SK-N-SH (cell line): ENCODE data around the gene KCNT1. TPM values are rescaled to one million over a fixed set of nuclear protein-coding genes. Genes with fewer than 3 reads are reported as not detected.

ENCODE experiments used
- CTCF ChIA-PET: fragments of 300-600, 350-600 bp; formaldehyde crosslinking; extraction: SDS; loops from one replicate; lab custom pipeline; 2021; lab: Yijun Ruan, JAX
- POLR2A ChIA-PET: fragments of 350-600 bp; sonication (Branson Sonifier 250); formaldehyde crosslinking; extraction: SDS; loops from one replicate; lab custom pipeline; 2020; ENCODE audit warnings: antibody characterized with exemption, inconsistent platforms; lab: Yijun Ruan, JAX
- DNase-seq: peaks from one replicate; pipeline ENCODE4 v3.0.0; 2012
- H2AFZ ChIP-seq: fragments of 200-600 bp; sonication (generic); 2 replicates; pipeline ENCODE4 v1.8.1; 2016; ENCODE audit warnings: antibody characterized with exemption, mild to moderate bottlenecking, low read depth
- H3F3A ChIP-seq: fragments of 200-600 bp; sonication (generic); replicated peaks from 2 replicates; pipeline ENCODE3; 2016; ENCODE audit warnings: antibody characterized with exemption, mild to moderate bottlenecking; ENCODE audit not compliant: insufficient read depth
- H3K27ac ChIP-seq, 2 experiments: fragments of 200-500 bp in 1 of 2; fragments of 200-600 bp in 1 of 2; sonication (Bioruptor generic) in 1 of 2; sonication (generic), shearing (Covaris generic) in 1 of 2; 2 replicates each; pipeline versions ENCODE4 v1.5.1 to v1.6.1; 2014 to 2016; ENCODE audit warnings: low read depth in 2 of 2, inconsistent platforms in 1 of 2, low read length in 1 of 2, mild to moderate bottlenecking in 1 of 2, mixed read lengths in 1 of 2
- H3K27me3 ChIP-seq: fragments of 200-600 bp; sonication (generic), shearing (Covaris generic); 2 replicates; pipeline ENCODE4 v1.6.1; 2016; ENCODE audit warnings: mixed run types; ENCODE audit not compliant: insufficient read depth
- H3K36me3 ChIP-seq, 2 experiments: fragments of 200-500 bp in 1 of 2; fragments of 200-600 bp in 1 of 2; sonication (Bioruptor generic) in 1 of 2; sonication (generic) in 1 of 2; replicated peaks in 1 of 2; 2 replicates each; pipeline versions ENCODE3 to v1.5.1; 2014 to 2016; ENCODE audit warnings: low read length in 1 of 2, mild to moderate bottlenecking in 1 of 2; ENCODE audit not compliant: insufficient read depth in 2 of 2, control insufficient read depth in 1 of 2
- H3K4me1 ChIP-seq, 2 experiments: fragments of 200-500 bp in 1 of 2; fragments of 200-600 bp in 1 of 2; sonication (Bioruptor generic) in 1 of 2; sonication (generic), shearing (Covaris generic) in 1 of 2; 2 replicates each; pipeline versions ENCODE4 v1.5.1 to v1.6.1; 2014 to 2016; ENCODE audit warnings: low read depth in 1 of 2, low read length in 1 of 2, mixed run types in 1 of 2; ENCODE audit not compliant: insufficient read depth in 2 of 2, control insufficient read depth in 1 of 2
- H3K4me2 ChIP-seq: fragments of 200-600 bp; sonication (generic), shearing (Covaris generic); 2 replicates; pipeline ENCODE4 v1.6.1; 2017; ENCODE audit warnings: mixed run types
- H3K4me3 ChIP-seq, 2 experiments: fragments of 200-500 bp in 1 of 2; fragments of 200-600 bp in 1 of 2; sonication (Bioruptor generic) in 1 of 2; sonication (generic), shearing (Covaris generic) in 1 of 2; 2 replicates each; pipeline versions ENCODE4 v1.5.1 to v1.8.1; 2014 to 2016; ENCODE audit warnings: low read depth in 2 of 2, inconsistent platforms in 1 of 2, low read length in 1 of 2, mild to moderate bottlenecking in 1 of 2, mixed read lengths in 1 of 2, moderate library complexity in 1 of 2
- H3K79me2 ChIP-seq: fragments of 200-600 bp; sonication (generic); 2 replicates; pipeline ENCODE4 v1.8.1; 2017; ENCODE audit warnings: mild to moderate bottlenecking; ENCODE audit not compliant: insufficient read depth
- H3K9ac ChIP-seq: fragments of 200-600 bp; sonication (generic); 2 replicates; pipeline ENCODE4 v1.6.1; 2017; ENCODE audit warnings: mixed run types
- H3K9me2 ChIP-seq: fragments of 200-600 bp; sonication (generic); 2 replicates; pipeline ENCODE4 v1.6.1; 2017; ENCODE audit warnings: mixed run types
- H3K9me3 ChIP-seq: fragments of 200-600 bp; sonication (generic); 2 replicates; pipeline ENCODE4 v1.6.1; 2017; ENCODE audit warnings: mixed run types, mild to moderate bottlenecking, moderate library complexity
- H4K20me1 ChIP-seq: fragments of 200-600 bp; sonication (generic); 2 replicates; pipeline ENCODE4 v1.6.1; 2017; ENCODE audit warnings: mild to moderate bottlenecking, mixed run types; ENCODE audit not compliant: insufficient read depth
- CHD2 ChIP-seq: fragments of 150-350 bp; IDR thresholded peaks from 2 replicates; pipeline ENCODE4 v1.6.1; 2018; ENCODE audit warnings: low read length; ENCODE audit not compliant: partially characterized antibody
- ELF1 ChIP-seq: IDR thresholded peaks from 2 replicates; pipeline ENCODE4 v1.4.0; 2012
- EP300 ChIP-seq, 2 experiments: IDR thresholded peaks; 2 replicates each; pipeline versions ENCODE4 v1.4.0 to v1.6.1; 2012; ENCODE audit warnings: borderline replicate concordance in 1 of 2, low read depth in 1 of 2, low read length in 1 of 2
- EZH2phosphoT487 ChIP-seq: fragments of 200-600 bp; sonication (generic); IDR thresholded peaks from 2 replicates; pipeline ENCODE4 v1.6.1; 2017; ENCODE audit warnings: low read depth, mixed run types, mild to moderate bottlenecking, antibody characterized with exemption, moderate library complexity, borderline replicate concordance
- FOXM1 ChIP-seq: IDR thresholded peaks from 2 replicates; pipeline ENCODE4 v1.4.0; 2012; ENCODE audit warnings: low read depth, mild to moderate bottlenecking
- GABPA ChIP-seq: IDR thresholded peaks from 2 replicates; pipeline ENCODE4 v1.4.0; 2012; ENCODE audit warnings: low read depth, mild to moderate bottlenecking
- IRF3 ChIP-seq: fragments of 150-350 bp; IDR thresholded peaks from 2 replicates; pipeline ENCODE4 v1.6.1; 2016; ENCODE audit warnings: mild to moderate bottlenecking, low read depth, low read length
- JUND ChIP-seq: IDR thresholded peaks from 2 replicates; pipeline ENCODE4 v1.4.0; 2012
- MEF2A ChIP-seq: IDR thresholded peaks from 2 replicates; pipeline ENCODE4 v1.4.0; 2012; ENCODE audit warnings: low read depth, borderline replicate concordance
- MXI1 ChIP-seq: IDR thresholded peaks from 2 replicates; pipeline ENCODE4 v1.6.1; 2012; ENCODE audit warnings: mild to moderate bottlenecking, low read depth, low read length, improper control_type of control experiment
- NFIC ChIP-seq: IDR thresholded peaks from 2 replicates; pipeline ENCODE4 v1.4.0; 2012; ENCODE audit warnings: borderline replicate concordance
- NRF1 ChIP-seq: IDR thresholded peaks from 2 replicates; pipeline ENCODE4 v1.6.1; 2012; ENCODE audit warnings: low read depth, mild to moderate bottlenecking, low read length
- POLR2AphosphoS5 ChIP-seq: IDR thresholded peaks from 2 replicates; pipeline ENCODE4 v1.6.1; 2012; ENCODE audit warnings: low read depth, low read length
- RCOR1 ChIP-seq: fragments of 150-350 bp; IDR thresholded peaks from 2 replicates; pipeline ENCODE4 v1.6.1; 2017; ENCODE audit warnings: antibody characterized with exemption, low read length
- SMC3 ChIP-seq: IDR thresholded peaks from 2 replicates; pipeline ENCODE4 v1.6.1; 2012; ENCODE audit warnings: low read depth, low read length, improper control_type of control experiment
- TAF1 ChIP-seq: IDR thresholded peaks from 2 replicates; pipeline ENCODE4 v1.6.1; 2012; ENCODE audit warnings: low read depth, mild to moderate bottlenecking, low read length, moderate library complexity, borderline replicate concordance
- TCF12 ChIP-seq: IDR thresholded peaks from 2 replicates; pipeline ENCODE4 v1.4.0; 2012
- TEAD4 ChIP-seq: IDR thresholded peaks from 2 replicates; pipeline ENCODE4 v1.4.0; 2012; ENCODE audit warnings: mild to moderate bottlenecking, borderline replicate concordance; ENCODE audit not compliant: insufficient read depth
- USF2 ChIP-seq: fragments of 150-350 bp; IDR thresholded peaks from 2 replicates; pipeline ENCODE4 v1.6.1; 2017; ENCODE audit warnings: antibody characterized with exemption, low read length, low read depth, borderline replicate concordance
- YY1 ChIP-seq: IDR thresholded peaks from 2 replicates; pipeline ENCODE4 v1.4.0; 2012; ENCODE audit warnings: low read depth, mild to moderate bottlenecking
- ZBTB33 ChIP-seq: IDR thresholded peaks from 2 replicates; pipeline ENCODE4 v1.4.0; 2012; ENCODE audit warnings: low read depth, borderline replicate concordance
- WGBS: methylation state at CpG from one replicate; pipeline ENCODE4 v1.1.6; 2017; ENCODE audit warnings: low lambda C conversion rate; 5-methylcytosine and 5-hydroxymethylcytosine counted together
- polyA plus RNA-seq, 3 experiments: library from polyadenylated mRNA; depleted of rRNA; stranded (reverse); fragments of >200 nt; gene quantifications; 2 replicates each; pipeline ENCODE4 v1.2.3, GENCODE V29; 2012

KCNT1 gene
- polyA plus RNA-seq, 1 of the 3 experiments (the other 2 are of a cell fraction), result 0.08 TPM

- H3K4me2 ChIP-seq, result no peak overlapping the region
- H3K9ac ChIP-seq, result no peak overlapping the region
- H3K27ac ChIP-seq, result no peak overlapping the region
- ChIA-PET CTCF (interaction anchor here (0.8 to 1.8 kb wide), 2 partner anchors 14 to 20 kb away, joined by 3 to 4 read pairs; no protein-coding TSS in a partner anchor), POLR2A (no interaction called here)
- DNase-seq, result no peak
- no peaks in the 10 kb centered on the region for H3K9me2 ChIP-seq
- no peaks in the 10 kb centered on the region for H3K79me2 ChIP-seq
- H3K36me3 ChIP-seq, result no peaks in the 10 kb centered on the region
- H3F3A ChIP-seq, result no peaks in the 10 kb centered on the region
- H3K4me3 ChIP-seq, result no peak overlapping the region
- no peak overlapping the region for H2AFZ ChIP-seq
- H3K9me3 ChIP-seq, result no peaks in the 10 kb centered on the region
- TF ChIP-seq EP300 (IDR thresholded peaks at IDR 0.05; ENCODE audit: borderline replicate concordance in 1 of 2, low read depth in 1 of 2, low read length in 1 of 2) (no peak), NRF1 (no peak), TEAD4 (no peak), GABPA (no peak)
- no peaks in the 10 kb centered on the region for H3K27me3 ChIP-seq
- no peaks in the 10 kb centered on the region for H4K20me1 ChIP-seq
- H3K4me1 ChIP-seq, result no peaks in the 10 kb centered on the region
- WGBS, result 67% methylated on average over 21 of the region's 24 CpGs
Measured at GRCh38 chr9:135782946-135783345, 81.0 kb downstream of the KCNT1 start.

GRCh38 chr9:135783540-135784245 lies 81.7 kb downstream of the KCNT1 start:
- Histone ChIP-seq H3K27me3 (no peaks in the 10 kb centered on the region), H3K9me2 (no peaks in the 10 kb centered on the region), H4K20me1 (no peaks in the 10 kb centered on the region), H3K4me3 (no peak overlapping the region), H3K79me2 (no peaks in the 10 kb centered on the region), H3K9ac (no peak overlapping the region), H3K4me2 (no peak overlapping the region), H3F3A (no peaks in the 10 kb centered on the region), H3K9me3 (no peaks in the 10 kb centered on the region), H2AFZ (no peak overlapping the region), H3K4me1 (no peaks in the 10 kb centered on the region), H3K27ac (no peak overlapping the region), H3K36me3 (no peaks in the 10 kb centered on the region)
- no peak for DNase-seq
- TF ChIP-seq ELF1, result no peak
- no peak for TF ChIP-seq TAF1
- TF ChIP-seq FOXM1, result no peak
- TF ChIP-seq POLR2AphosphoS5, result no peak
- TF ChIP-seq YY1, result no peak
- TF ChIP-seq USF2, result no peak
- TF ChIP-seq ZBTB33, result no peak
- TF ChIP-seq NRF1, result no peak
- TF ChIP-seq RCOR1, result no peak
- TF ChIP-seq SMC3, result no peak
- no peak for TF ChIP-seq IRF3
- TF ChIP-seq GABPA, result no peak
- TF ChIP-seq MEF2A, result no peak
- no peak for TF ChIP-seq EZH2phosphoT487
- TF ChIP-seq TCF12, result no peak
- TF ChIP-seq JUND, result no peak
- TF ChIP-seq EP300 (IDR thresholded peaks at IDR 0.05; ENCODE audit: borderline replicate concordance in 1 of 2, low read depth in 1 of 2, low read length in 1 of 2), result no peak
- TF ChIP-seq MXI1, result no peak
- no peak for TF ChIP-seq CHD2
- TF ChIP-seq NFIC, result no peak
- CTCF ChIA-PET, result interaction anchor here (1.8 kb wide), 1 partner anchor 14 kb away, joined by 4 read pairs; no protein-coding TSS in a partner anchor
- whole genome bisulfite sequencing, result 75% methylated on average over 20 of the region's 30 CpGs
- POLR2A ChIA-PET, result no interaction called here
